ENCODE results near the gene PDCD4.

GRCh38 chr10:110844617-110844881 lies 27.2 kb upstream of the PDCD4 start:
- TF ChIP-seq, protein P1, sequence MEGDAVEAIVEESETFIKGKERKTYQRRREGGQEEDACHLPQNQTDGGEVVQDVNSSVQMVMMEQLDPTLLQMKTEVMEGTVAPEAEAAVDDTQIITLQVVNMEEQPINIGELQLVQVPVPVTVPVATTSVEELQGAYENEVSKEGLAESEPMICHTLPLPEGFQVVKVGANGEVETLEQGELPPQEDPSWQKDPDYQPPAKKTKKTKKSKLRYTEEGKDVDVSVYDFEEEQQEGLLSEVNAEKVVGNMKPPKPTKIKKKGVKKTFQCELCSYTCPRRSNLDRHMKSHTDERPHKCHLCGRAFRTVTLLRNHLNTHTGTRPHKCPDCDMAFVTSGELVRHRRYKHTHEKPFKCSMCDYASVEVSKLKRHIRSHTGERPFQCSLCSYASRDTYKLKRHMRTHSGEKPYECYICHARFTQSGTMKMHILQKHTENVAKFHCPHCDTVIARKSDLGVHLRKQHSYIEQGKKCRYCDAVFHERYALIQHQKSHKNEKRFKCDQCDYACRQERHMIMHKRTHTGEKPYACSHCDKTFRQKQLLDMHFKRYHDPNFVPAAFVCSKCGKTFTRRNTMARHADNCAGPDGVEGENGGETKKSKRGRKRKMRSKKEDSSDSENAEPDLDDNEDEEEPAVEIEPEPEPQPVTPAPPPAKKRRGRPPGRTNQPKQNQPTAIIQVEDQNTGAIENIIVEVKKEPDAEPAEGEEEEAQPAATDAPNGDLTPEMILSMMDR (IDR thresholded peaks at IDR 0.05 in 4 of 5, conservative IDR thresholded peaks at IDR 0.05 in 1 of 5) = no peak
- TF ChIP-seq POLR2A (IDR thresholded peaks at IDR 0.05) = no peak

All from gastrocnemius medialis (tissue), 4 donors.